SIG-M5 treated with dmso at 0.1 percent for 504 hours (cell line): Measurements from ENCODE around the gene NOSTRIN.

ENCODE experiments used
- DNase-seq: peaks from one replicate; lab custom pipeline; 2025; ENCODE audit not compliant: unreplicated experiment; lab: John Stamatoyannopoulos, UW

The NOSTRIN gene

GRCh38 chr2:168913495-168913894 is 111.1 kb downstream of the NOSTRIN start:
- no peak for DNase-seq
